Measurements from ENCODE around the gene PNMA1.
"Not testable (repeated sequence)": the region's sequence is repeated elsewhere in the genome, so short reads cannot be mapped to it uniquely, and the experiment has no call there.

Gene PNMA1

DNA sequence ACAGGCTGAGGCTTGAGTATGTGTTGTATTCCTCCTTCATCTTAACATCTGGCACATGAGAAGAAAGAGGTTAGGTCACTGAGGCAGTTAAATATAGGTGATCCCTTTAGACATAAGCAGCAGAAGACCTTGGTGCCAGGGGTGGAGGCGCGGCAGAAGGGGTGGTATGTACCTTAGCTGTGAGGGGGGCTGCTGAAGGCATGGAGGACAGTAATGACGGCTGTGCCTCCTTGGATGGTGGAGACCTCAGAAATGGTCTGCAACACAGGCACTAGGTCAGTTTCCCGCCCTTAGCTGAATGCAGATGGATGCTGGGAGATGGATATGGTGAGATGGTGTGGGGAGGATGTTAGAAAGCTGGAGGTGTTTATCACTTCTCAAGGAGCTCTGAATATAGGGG is 1.5 kb upstream of the PNMA1 start:
- DNase-seq, result no peak

DNA sequence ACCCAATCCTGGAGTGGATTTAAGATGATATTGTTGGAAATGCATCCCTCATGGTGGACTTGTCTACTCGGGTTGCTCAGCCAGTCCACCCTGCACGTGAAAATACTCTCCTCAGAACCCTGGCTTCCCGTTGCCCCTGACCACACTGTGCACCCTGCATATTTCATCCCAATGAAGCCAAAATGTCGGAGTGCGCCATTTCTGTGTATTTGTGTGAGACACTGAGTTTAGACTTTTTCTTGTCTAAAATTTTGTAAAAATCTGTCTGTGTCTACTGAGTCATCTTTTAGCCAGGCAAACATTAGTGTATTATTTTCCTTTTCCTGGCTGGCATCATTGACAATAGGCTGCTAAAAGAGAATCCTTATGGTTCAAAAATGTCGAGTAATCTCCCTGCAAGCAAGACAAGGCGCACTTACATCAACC is 485 bp upstream of the PNMA1 start:
- no peak for DNase-seq

DNA sequence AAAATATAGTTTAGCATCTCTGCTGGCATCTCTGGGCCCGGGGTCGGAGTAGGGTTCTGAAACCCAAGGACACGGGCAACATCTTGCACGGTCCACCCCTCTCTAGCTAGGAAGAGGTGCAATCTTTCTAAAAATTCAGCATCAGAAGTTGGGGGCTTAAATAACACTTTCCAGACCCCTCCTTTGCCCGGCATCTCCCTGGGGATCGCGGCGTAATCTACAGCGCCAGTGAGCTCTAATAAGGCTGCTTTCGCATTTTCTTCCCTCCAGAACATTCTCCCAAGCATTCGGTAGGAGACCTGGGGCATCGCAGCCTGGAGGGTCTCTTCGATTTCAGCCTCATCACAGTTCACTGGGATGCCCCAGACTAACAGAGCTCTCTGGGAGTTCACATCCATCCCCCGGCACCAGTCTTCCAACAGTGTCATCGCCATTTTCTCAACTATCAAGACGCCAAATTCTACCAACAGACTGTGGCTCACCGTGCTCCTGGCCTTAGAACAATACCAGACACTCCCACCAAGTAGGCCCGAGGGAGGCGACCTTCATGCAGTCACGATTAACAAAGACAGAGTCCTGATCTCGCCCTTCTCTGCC is 880 bp downstream of the PNMA1 start:
- DNase-seq, result no peak

DNA sequence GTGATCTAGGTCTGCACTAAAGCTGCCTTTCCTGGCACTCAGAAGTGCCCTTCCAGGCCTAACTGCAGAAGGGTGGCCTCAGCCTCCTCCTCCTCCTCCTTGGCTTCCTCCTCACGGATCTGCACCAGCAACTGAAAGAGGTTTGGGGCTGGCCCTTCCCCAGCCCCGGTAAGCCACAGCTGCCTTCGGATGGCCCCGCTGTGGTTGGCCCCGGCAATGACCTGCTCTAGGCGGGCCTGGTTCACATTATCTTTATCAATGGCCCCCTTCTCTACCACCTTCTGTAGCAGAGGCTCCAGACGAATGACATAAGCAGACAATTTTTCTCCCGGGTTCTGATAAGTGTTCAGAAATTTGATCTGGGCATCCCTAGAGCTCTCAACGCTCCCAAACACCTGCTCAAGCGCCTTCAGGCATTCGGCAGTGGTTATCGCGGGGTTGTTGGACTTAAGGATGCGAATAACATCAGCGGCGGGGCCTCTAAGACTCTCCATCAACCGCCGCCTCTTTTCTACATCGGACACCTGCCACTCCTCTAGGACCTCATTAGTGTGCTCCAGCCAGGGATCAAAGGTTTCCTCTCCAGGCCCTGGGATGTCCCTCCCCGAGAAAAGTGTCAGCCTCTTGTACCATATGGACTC is 1.5 kb downstream of the PNMA1 start:
- no peak for DNase-seq

DNA sequence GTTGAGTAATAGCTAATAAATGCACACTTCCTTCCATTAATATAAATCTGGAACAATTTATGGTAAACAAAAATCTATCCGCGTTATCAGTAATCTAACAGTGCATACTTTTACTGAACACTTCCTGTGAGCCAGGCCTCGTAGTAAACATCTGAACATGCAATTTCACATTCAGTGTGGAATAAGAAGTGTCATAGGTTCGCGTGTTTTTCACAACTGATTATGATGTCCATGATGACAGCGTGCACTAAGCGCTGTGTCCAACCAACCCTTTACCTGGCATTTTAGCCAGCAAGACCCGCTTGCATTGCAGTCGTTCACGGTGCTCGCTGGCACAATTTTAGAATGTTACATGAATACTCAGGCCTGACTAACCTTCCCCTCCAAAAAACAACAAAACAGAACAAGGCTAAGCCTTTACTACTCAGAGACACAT is 2.1 kb downstream of the PNMA1 start:
- no peak for DNase-seq

DNA sequence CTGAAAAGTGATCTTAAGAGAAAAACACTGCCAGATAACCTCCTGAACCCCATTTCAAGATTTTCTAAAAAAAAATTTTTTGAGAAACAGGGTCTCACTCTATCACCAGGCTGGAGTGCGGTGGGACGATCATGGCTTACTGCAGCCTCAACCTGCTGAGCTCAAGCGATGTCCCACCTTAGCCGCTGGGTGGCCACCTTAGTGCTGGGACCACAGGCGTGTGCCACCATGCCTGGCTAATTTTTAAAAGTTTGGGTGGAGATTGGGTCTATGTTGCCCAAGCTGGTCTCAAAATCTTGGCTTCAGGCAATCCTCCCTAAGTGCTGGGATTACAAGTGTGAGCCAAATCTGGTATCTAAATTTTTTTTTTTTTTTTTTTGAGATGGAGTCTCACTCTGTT is 3.4 kb downstream of the PNMA1 start:
- DNase-seq, result no peak

DNA sequence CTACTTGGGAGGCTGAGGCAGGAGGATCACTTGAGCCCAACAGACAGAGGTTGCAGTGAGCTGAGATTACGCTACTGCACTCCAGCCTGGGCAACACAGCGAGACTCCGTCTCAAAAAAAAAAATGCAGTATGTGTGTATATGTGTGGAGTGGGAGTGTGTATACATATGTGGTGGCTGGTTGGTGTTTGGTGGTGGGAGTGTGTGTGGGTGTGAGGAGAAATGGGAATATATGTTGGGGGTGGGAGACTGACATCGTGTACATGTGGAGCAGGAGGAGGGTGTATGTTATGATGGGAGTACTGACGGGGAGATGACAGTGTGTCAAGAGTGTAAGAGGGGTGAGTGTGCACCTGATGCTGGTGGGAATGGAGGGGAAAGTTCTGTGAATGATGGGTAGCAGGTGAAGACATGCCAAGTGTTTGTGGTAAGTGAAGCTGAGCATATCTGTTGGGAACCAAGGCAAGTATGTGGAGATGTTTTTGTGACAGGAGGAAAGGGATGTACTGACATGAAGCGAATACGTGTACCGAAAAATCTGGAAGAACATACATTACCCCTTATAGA is 4.2 kb downstream of the PNMA1 start:
- DNase-seq, result no peak

DNA sequence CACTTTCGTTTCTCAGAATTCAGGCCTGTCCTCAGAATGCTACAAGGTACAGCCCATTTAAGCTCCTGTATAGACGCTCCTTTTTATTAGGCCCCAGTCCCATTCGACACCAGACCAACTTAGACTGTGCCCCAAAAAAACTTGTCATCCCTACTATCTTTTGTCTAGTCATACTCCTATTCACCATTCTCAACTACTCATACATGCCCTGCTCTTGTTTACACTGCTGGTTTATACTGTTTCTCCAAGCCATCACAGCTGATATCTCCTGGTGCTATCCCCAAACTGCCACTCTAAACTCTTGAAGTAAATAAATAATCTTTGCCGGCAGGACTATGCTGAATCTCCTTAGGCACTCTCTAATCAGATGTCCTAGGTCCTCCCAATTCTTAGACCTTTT is 6.1 kb downstream of the PNMA1 start:
- not testable (repeated sequence) for DNase-seq

DNA sequence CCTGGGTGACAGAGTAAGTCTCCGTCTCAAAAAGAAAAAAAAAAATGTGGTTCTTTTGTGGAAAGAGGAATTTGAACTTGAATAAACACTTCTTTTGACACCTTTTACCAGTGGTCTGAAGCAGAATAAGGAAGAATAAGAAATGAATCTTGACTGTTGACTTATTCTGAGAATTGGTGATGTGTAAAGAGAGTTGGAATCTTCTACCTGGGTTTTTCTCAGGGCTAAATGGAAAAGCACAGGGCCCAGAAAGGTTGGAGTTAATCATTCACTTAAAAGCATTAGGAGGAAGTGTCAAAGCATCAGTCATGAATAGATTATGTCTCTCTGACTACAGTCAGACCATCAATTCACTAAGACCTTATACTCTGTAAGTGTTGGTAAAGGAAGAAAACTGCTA is 13.9 kb downstream of the PNMA1 start:
- no peak for DNase-seq

DNA sequence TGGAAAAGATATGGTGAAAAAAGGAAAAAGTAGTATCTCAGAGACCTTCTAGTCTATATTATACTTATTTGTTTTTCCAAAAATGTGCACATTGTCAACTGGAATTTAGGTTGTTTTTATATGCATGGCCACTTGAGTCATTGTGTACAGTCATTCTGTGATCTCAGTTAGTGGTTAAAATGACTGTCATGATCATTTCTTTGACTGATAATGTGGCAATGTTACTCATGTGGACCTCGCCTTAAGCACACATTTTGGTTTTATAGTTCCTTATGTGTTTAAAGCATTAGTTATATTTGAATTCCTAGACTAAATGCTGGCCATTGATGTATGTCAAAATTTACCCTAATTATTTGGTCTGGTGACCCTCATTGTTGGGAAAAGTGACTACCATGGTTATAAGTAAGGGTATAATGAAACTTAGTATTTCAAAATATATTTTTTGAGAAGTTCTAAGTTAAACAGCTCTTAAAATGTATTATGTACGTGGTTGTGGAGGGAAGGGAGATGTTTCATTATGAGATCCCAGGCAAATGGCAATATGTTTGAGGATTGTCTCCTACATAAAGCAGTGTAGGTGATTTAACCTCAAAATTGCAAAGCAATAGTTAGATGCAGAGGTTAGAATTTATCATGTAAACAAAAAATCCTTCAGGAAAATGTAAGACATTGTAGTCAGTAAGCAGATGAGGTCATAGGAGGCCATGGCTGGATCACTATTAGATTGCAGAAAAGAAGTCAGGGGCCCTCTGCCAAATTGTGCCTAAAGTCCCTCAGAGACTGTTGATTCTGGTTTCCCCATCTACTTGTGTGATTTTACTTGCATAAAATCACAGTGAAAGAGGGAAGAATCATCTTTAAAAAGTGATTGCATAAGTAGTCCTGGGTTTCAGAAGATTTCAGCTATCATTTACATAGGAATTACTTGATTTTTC is 17.5 kb downstream of the PNMA1 start:
- DNase-seq, result no peak

DNA sequence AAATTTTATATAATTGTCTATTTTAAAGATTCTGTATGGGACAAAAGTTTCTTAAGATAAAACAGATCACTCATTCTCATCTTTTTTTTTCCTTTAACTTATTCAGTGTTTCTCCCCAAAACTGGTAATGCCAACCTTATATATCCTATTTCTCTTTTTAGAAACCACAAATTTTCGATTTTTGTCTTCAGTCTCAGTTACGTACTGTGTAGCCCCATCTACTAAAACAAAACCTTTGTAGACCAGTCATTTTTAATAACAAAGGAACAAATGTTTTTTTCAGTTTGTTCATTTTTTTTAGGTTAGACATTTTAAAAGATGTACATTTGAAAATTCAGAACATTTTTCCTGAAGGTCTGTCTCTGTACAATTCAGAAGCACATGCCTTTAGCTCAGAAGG is 18.2 kb downstream of the PNMA1 start:
- no peak for DNase-seq

DNA sequence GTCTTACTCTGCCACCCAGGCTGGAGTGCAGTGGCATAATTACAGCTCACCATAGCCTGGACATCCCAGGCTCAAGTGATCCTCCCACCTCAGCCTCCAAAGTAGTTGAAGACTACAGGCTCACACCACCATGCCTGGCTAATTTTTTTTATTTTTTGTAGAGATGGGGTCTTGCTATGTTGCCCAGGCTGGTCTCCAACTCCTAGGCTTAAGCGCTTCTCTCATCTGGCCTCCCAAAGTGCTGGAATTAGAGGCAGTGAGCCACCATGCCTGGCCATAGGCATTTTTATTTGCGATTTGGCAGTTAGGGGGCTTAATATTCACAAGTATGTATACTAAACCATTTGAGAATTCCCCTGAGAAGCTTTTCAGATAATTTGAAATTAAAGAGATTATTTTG is 19.1 kb downstream of the PNMA1 start:
- DNase-seq, result no peak

DNA sequence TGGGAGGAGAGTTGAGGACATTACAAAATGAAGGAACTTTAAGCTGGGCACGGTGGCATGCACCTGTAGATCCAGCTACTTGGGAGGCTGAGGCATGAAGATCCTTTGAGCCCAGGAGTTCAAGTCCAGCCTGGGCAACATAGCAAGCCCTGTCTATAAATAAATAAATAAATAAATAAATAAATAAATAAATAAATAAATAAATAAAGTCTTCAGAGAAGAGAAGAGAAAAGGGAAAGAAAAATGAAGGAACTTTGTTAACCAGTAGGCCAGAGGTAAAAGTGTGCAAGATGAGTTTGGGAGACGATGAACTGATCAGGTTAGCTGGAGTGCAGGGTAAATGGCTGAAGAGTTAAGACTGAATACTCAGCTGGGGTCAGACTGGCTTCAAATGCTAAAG is 20.1 kb downstream of the PNMA1 start:
- no peak for DNase-seq

DNA sequence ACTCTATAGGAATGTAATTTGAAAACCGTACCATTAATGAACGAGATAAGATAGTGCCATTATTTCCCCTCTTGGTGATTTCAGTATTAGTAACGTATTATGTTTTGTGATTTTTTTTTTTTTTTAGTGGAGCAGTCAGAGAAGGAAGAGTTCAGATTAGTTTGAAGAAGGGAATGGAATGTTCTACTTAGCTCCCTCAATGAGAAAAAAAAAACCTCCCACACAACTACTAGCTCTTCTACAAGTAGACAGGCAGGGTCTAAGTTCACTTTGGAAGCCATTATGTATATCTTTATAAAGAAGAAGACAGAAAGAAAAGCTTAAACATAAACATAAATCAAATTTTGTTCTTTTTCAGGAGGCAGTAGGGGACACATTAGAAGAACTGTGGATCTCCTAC is 27.3 kb downstream of the PNMA1 start:
- no peak for DNase-seq

DNA sequence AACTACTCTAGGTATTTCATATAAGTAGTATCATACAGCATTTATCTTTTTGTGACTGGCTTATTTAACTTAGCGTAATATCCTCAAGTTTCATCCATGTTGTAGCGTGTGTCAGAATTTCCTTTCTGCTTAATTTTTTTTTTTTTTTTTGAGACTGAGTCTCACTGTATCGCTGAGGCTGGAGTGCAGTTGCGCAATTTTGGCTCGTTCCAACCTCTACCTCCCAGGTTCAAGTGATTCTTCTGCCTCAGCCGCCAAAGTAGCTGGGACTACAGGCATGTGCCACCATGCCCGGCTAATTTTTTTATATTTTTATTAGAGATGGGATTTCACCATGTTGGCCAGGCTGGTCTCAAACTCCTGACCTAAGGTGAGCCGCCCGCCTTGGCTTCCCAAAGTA is 28.9 kb downstream of the PNMA1 start:
- DNase-seq, result no peak

DNA sequence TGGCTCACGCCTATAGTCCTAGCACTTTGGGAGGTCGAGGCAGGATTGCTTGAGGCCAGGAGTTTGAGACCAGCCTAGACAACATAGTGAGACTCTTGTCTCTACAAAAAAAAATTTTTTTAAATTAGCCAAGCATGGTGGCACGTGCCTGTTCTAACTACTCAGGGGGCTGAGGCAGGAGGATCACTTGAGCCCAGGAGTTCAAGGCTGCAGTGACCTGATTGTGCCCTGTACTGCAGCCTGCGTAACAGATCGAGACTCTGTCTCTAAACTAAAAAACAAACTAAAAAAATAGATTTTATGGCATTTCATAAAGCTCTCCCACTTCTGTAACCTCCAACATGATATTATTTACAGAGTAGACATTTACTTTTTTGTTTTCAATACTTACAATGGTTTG is 29.6 kb downstream of the PNMA1 start:
- no peak for DNase-seq

DNA sequence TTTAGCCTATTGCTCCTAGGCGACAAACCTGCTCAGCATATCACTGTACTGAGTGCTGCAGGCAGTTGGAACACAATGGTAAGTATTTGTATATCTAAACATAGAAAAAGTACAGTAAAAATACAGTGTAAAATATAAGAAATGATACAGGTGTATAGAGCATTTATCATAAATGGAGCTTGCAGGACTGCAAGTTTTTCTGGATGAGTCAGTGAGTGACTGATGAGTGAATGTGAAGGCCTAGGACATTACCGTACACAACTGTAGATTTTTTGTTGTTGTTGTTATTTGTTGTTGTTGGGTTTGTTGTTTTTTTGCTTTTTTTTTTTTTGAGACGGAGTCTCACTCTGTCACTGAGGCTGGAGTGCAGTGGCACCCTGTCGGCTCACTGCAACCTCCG is 33.4 kb downstream of the PNMA1 start:
- DNase-seq, result no peak

DNA sequence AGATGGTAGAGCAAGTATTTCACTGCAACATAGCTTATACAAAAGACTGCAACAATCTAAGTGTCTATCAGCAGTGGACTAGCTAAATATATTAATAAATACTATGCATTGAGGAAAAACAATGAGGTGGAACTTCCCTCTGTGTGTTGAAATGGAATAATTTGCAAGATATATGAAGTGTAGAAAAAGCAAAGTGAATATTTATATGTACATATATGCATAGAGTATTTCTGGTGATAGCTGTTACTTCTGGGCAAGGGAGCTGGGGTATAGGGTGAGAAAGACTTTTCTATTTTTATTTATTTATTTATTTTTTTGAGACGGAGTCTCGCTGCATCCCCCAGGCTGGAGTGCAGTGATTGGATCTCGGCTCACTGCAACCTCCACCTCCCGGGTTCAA is 35.5 kb downstream of the PNMA1 start:
- no peak for DNase-seq

DNA sequence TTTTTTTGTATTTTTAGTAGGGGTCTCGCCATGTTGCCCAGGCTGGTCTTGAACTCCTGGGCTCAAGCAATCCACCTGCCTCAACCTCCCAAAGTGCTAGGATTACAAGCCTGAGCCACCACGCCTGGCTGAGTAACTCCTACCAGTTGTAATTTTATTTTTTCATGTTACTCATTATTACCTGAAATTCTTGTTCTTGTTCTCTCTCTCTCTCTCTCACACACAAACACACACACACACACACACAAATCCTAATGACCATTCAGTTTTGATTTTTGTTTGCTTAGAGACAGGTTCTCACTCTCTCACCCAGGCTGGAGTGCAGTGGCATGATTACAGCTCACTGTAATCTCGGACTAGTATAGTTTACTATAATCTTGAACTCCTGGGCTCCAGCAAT is 39.2 kb downstream of the PNMA1 start:
- DNase-seq, result no peak

DNA sequence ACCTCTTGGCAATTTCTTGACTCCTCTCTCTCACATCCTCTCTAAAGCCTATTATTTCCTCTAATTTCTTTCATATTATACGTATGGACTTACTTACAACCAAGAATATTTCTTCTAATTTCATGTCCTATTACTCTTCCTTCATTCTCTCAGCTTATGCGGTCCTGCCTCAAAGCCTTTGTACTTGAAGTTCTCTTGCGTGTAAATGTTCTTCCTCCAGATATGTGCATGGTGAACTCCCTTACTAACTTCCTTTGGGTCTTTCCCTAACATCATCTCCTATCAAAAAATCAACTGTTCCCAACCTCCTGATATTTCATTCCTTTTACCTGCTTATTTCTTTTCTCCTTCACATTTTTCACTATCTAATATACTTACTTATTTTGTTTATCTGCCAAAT is 46.3 kb downstream of the PNMA1 start:
- DNase-seq, result no peak

DNA sequence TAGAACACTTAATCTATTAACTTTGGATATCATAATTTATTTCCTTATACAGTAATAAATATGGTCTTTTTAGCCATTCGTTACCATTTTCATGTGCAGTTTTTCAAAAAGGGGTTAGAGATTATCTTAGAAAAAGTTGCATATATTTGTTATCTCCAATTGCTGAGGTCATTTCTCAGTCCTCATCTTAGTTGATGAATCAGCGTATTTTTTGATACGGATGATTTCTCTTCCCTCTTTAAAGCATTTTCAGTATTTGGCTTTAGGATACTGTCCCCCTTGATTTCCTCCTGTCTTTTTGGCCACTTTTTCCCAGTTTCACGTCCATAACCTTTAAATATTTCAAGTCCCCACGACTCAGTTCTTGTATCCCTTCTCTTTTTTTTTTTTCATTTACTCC is 47.6 kb downstream of the PNMA1 start:
- no peak for DNase-seq

DNA sequence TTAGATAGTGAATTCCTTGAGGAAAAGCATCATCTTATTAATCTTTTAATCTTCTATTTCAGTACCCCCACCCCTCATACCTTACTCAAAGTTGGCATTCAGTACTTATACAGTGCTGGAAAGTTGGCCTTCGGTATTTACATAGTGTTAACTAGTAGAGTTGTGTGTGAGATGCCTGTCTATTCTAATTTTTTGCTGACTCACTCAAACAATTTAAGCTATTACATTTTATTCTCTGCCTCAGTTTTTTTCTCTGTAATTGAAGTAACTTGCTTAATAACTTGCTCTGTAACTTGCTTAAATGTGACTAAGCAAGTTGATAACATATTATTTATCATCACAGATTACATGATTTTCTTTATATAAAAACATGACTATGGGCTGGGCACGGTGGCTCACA is 49.1 kb downstream of the PNMA1 start:
- DNase-seq, result no peak

DNA sequence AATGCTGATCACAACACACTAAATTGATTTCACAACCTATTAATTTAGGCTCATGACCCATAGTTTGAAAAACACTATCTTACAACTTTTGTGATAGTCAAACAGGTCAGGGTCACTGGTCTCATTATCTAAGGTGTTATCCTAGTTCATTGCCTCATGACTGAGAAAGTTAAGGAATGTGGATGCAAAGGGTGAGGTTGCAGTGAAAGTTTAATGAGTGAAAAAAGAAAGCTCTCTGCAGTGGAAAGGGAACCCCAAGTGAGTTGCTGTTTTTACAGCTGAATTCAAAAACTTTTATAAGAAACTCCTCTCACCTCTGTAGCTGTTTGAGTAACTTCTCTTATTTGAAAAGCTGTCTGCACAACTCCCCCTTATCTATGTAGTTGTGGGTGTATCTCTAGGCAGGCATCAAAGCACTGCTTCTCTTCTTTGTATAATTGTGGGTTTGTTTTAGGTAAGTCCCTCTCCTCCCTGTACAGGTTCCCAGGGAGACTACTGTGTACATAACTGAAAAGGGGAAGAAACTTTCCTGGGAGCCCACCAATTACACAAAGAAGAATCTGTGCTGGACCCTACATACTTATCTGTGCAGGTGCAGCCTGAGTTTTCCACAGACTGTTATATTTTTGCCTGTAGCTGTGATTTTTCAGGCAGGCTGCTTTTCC is 50.5 kb downstream of the PNMA1 start:
- no peak for DNase-seq

Measured in RPMI8226 (cell line).